Measurements from ENCODE around the gene LGI1.

The LGI1 gene

DNA sequence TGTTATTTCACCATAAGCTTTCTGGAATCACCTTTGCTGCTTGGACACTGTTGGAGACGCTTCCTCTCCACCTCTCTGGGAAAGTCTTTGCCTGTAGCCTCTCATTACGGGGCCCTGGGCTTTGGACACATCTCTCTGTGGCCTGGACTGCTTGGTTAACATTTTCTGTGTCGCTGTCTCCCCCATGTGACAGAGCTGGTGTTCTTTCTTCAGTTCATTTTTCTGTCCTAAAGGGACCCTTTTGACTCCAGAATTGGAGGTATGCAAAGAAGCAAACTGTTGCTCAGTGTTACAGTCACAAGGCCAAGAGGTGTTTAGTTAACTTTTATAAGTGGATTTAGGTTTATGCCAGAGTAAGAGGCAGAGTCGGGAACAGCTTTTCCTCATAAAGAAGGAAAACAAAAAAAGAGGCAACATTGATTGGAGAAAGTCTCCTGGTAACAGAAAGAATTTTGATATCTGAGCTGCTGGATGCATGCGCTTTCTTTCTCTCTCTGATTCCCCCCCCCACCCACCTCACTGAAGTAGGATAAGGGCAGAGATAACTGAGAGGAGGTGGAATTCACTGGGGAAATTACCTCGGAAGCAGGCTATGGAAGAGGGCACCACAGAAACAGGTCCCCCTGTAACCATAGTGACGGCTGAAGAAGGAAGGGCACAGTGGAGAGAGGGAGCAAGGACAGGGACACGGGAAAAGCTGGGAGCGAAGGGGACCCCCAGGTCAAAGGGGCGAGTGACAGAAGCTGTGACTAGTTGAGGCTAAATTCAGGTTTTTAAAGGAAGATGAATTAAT lies 57.8 kb downstream of the LGI1 start:
- no peak overlapping the region for H3K4me3 ChIP-seq (ENCODE audit: low read length)
- no peaks in the 10 kb centered on the region for H3F3A ChIP-seq (ENCODE audit: control insufficient read depth, insufficient read depth)
- H3K4me2 ChIP-seq (ENCODE audit: low read length) = no peak overlapping the region
- H3K4me1 ChIP-seq (ENCODE audit: control insufficient read depth, low read length) = no peaks in the 10 kb centered on the region
- H4K20me1 ChIP-seq (ENCODE audit: control insufficient read depth, insufficient read depth, low read depth, low read length) = no peaks in the 10 kb centered on the region
- TF ChIP-seq, protein P1, sequence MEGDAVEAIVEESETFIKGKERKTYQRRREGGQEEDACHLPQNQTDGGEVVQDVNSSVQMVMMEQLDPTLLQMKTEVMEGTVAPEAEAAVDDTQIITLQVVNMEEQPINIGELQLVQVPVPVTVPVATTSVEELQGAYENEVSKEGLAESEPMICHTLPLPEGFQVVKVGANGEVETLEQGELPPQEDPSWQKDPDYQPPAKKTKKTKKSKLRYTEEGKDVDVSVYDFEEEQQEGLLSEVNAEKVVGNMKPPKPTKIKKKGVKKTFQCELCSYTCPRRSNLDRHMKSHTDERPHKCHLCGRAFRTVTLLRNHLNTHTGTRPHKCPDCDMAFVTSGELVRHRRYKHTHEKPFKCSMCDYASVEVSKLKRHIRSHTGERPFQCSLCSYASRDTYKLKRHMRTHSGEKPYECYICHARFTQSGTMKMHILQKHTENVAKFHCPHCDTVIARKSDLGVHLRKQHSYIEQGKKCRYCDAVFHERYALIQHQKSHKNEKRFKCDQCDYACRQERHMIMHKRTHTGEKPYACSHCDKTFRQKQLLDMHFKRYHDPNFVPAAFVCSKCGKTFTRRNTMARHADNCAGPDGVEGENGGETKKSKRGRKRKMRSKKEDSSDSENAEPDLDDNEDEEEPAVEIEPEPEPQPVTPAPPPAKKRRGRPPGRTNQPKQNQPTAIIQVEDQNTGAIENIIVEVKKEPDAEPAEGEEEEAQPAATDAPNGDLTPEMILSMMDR (IDR thresholded peaks at IDR 0.05; ENCODE audit: low read depth, low read length, poor library complexity, severe bottlenecking) = no peak
- no peak for TF ChIP-seq EZH2phosphoT487 (IDR thresholded peaks at IDR 0.05; ENCODE audit: borderline replicate concordance, low read length)
- no peak overlapping the region for H3K27ac ChIP-seq (ENCODE audit: low read depth, low read length)
- H3K36me3 ChIP-seq (ENCODE audit: control insufficient read depth, low read length) = no peaks in the 10 kb centered on the region
- no peaks in the 10 kb centered on the region for H3K9me2 ChIP-seq (replicated peaks; ENCODE audit: control insufficient read depth, low read length)
- H3K9me3 ChIP-seq (ENCODE audit: control insufficient read depth, insufficient read depth, low read length) = peaks cover 9% of the 10 kb centered on the region
- no peaks in the 10 kb centered on the region for H3K79me2 ChIP-seq (ENCODE audit: control insufficient read depth, low read length)
- no peaks in the 10 kb centered on the region; the same call in 1 of the 2 replicates for H3K27me3 ChIP-seq (ENCODE audit: control insufficient read depth, low read length)

DNA sequence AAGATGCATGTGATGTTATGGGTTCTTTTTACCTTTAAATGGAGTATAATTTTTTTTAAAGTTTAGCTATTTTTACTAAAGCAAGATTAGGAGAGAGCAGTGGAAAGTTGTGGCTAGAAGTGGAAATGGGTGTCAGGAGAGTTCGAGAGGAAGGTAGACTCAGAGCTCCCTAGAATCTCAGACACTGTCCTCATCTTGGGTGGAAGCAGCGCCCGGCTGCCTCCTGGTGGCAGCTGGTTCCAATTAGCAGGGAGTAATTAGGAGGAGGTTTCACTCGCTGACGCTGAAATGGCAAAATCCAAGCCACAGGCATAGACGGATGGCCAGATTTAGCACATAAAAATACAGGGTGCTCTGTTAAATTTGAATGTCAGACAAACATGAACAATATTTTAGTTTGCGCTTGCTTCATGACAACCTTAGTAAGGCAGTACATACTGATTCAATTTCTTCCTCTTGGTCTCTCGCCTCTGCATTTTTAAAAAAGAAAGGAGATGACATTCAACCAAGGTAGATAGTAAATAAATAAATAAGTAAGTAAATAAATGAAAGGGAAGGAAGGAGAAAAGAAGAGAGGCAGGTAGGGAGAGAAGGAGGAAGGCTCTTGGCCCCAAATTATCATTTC lies 58.5 kb downstream of the LGI1 start:
- no peaks in the 10 kb centered on the region for H3K79me2 ChIP-seq (ENCODE audit: control insufficient read depth, low read length)
- H3K4me2 ChIP-seq (ENCODE audit: low read length) = no peak overlapping the region
- no peaks in the 10 kb centered on the region for H3K36me3 ChIP-seq (ENCODE audit: control insufficient read depth, low read length)
- no peaks in the 10 kb centered on the region for H3K4me1 ChIP-seq (ENCODE audit: control insufficient read depth, low read length)
- H3K27me3 ChIP-seq (ENCODE audit: control insufficient read depth, low read length) = no peaks in the 10 kb centered on the region; the same call in 1 of the 2 replicates
- H3K4me3 ChIP-seq (ENCODE audit: low read length) = no peak overlapping the region
- peaks cover 9% of the 10 kb centered on the region for H3K9me3 ChIP-seq (ENCODE audit: control insufficient read depth, insufficient read depth, low read length)
- H4K20me1 ChIP-seq (ENCODE audit: control insufficient read depth, insufficient read depth, low read depth, low read length) = no peaks in the 10 kb centered on the region
- no peaks in the 10 kb centered on the region for H3F3A ChIP-seq (ENCODE audit: control insufficient read depth, insufficient read depth)
- no peak overlapping the region for H3K27ac ChIP-seq (ENCODE audit: low read depth, low read length)
- TF ChIP-seq EZH2phosphoT487 (IDR thresholded peaks at IDR 0.05; ENCODE audit: borderline replicate concordance, low read length) = no peak
- TF ChIP-seq, protein P1 (IDR thresholded peaks at IDR 0.05; ENCODE audit: low read depth, low read length, poor library complexity, severe bottlenecking) = peak; percentile 60
- H3K9me2 ChIP-seq (replicated peaks; ENCODE audit: control insufficient read depth, low read length) = no peaks in the 10 kb centered on the region

DNA sequence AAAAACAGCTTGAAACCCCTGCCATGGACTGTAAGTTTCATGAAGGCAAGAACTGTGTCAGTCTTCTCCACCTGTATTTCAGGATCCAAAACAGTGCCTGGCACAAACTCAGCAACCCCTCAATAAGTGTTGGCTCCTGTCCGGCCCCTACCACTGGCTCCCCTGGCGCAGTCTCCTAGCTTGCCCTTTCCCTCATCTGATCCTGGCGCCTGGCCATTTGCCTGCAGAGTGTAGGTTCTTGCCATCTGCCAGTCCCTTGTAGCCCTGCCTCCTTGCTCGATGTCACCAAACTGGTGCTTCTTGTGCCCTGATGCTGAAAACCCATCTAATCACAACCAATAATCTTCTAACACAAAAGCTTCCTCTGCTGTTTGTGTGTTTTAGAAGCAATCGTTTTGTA lies 60.4 kb downstream of the LGI1 start:
- no peaks in the 10 kb centered on the region for H3F3A ChIP-seq (ENCODE audit: control insufficient read depth, insufficient read depth)
- H3K9me2 ChIP-seq (replicated peaks; ENCODE audit: control insufficient read depth, low read length) = no peaks in the 10 kb centered on the region
- TF ChIP-seq, protein P1 (IDR thresholded peaks at IDR 0.05; ENCODE audit: low read depth, low read length, poor library complexity, severe bottlenecking) = no peak
- no peak for TF ChIP-seq EZH2phosphoT487 (IDR thresholded peaks at IDR 0.05; ENCODE audit: borderline replicate concordance, low read length)
- no peaks in the 10 kb centered on the region; the same call in 1 of the 2 replicates for H3K27me3 ChIP-seq (ENCODE audit: control insufficient read depth, low read length)
- H3K9me3 ChIP-seq (ENCODE audit: control insufficient read depth, insufficient read depth, low read length) = peaks cover 9% of the 10 kb centered on the region
- H3K4me1 ChIP-seq (ENCODE audit: control insufficient read depth, low read length) = no peaks in the 10 kb centered on the region
- no peaks in the 10 kb centered on the region for H4K20me1 ChIP-seq (ENCODE audit: control insufficient read depth, insufficient read depth, low read depth, low read length)
- H3K36me3 ChIP-seq (ENCODE audit: control insufficient read depth, low read length) = no peaks in the 10 kb centered on the region
- H3K4me3 ChIP-seq (ENCODE audit: low read length) = no peak overlapping the region
- H3K4me2 ChIP-seq (ENCODE audit: low read length) = no peak overlapping the region
- H3K27ac ChIP-seq (ENCODE audit: low read depth, low read length) = no peak overlapping the region
- H3K79me2 ChIP-seq (ENCODE audit: control insufficient read depth, low read length) = no peaks in the 10 kb centered on the region

Measured in DOHH2 (cell line).